Thymus (tissue), 11 donors: ENCODE measurements around the gene SEPTIN10. TPM values are rescaled to one million over a fixed set of nuclear protein-coding genes. Genes with fewer than 3 reads are reported as not detected.
"Not testable (repeated sequence)": the region's sequence is repeated elsewhere in the genome, so short reads cannot be mapped to it uniquely, and the experiment has no call there.

Experiments used
- DNase-seq, 9 donors: peaks; one replicate each; pipeline ENCODE4 v3.0.0-alpha.2; 2013; ENCODE audit warnings: low spot score in 9 of 9, low read depth in 6 of 9, missing footprints in 1 of 9
- H3K27ac ChIP-seq, 2 donors: one replicate each; pipeline ENCODE4 v1.5.1; 2013; ENCODE audit warnings: control low read depth in 1 of 2, low read depth in 1 of 2, low read length in 1 of 2, mild to moderate bottlenecking in 1 of 2, moderate library complexity in 1 of 2
- H3K27me3 ChIP-seq, 2 donors: one replicate each; pipeline ENCODE4 v1.5.1; 2013; ENCODE audit warnings: low read length in 1 of 2; ENCODE audit not compliant: control insufficient read depth in 2 of 2, insufficient read depth in 1 of 2
- H3K36me3 ChIP-seq, 2 donors: one replicate each; pipeline ENCODE4 v1.5.1; 2013; ENCODE audit warnings: low read length in 1 of 2, mild to moderate bottlenecking in 1 of 2, moderate library complexity in 1 of 2; ENCODE audit not compliant: control insufficient read depth in 2 of 2, insufficient read depth in 2 of 2
- H3K4me1 ChIP-seq, 2 donors: one replicate each; pipeline ENCODE4 v1.5.1; 2013; ENCODE audit warnings: low read length in 2 of 2; ENCODE audit not compliant: control insufficient read depth in 2 of 2, insufficient read depth in 2 of 2
- H3K4me3 ChIP-seq, 2 donors: one replicate each; pipeline ENCODE4 v1.5.1; 2013; ENCODE audit warnings: low read length in 2 of 2, control low read depth in 1 of 2, mild to moderate bottlenecking in 1 of 2
- H3K9me3 ChIP-seq, 2 donors: one replicate each; pipeline ENCODE4 v1.5.1; 2013; ENCODE audit warnings: low read length in 1 of 2, mild to moderate bottlenecking in 1 of 2; ENCODE audit not compliant: control insufficient read depth in 2 of 2, insufficient read depth in 1 of 2
- WGBS: extraction: QIAGEN DNeasy Blood & Tissue Kit; methylation state at CpG from one replicate; pipeline ENCODE4 v1.1.7; 2013; 5-methylcytosine and 5-hydroxymethylcytosine counted together
- polyA plus RNA-seq: library from polyadenylated mRNA; stranded (reverse); fragments of 200-250 nt; gene quantifications from one replicate; pipeline ENCODE4 v1.2.3, GENCODE V29; 2013
- total RNA-seq: library from RNA; stranded (reverse); fragments of 120-200 nt; gene quantifications from one replicate; pipeline ENCODE4 v1.2.4, GENCODE V29; 2013
- donor health status: healthy.

Gene SEPTIN10
- total and polyA plus RNA-seq, 2 donors = 27.3 to 42.4 TPM

GRCh38 chr2:109648041-109648527 is 34.3 kb upstream of the SEPTIN10 start:
- H3K4me1 ChIP-seq = peaks cover 0 to 7% of the 10 kb centered on the region in 2 donors
- no peaks in the 10 kb centered on the region for H3K27me3 ChIP-seq
- no peak for DNase-seq
- no peak overlapping the region for H3K27ac ChIP-seq
- H3K4me3 ChIP-seq = no peak overlapping the region
- 95% methylated on average over 8 of the region's 8 CpGs for WGBS
- no peaks in the 10 kb centered on the region for H3K36me3 ChIP-seq
- no peaks in the 10 kb centered on the region for H3K9me3 ChIP-seq

- DNase-seq = no peak
- Histone ChIP-seq H3K36me3 (no peaks in the 10 kb centered on the region), H3K27me3 (no peaks in the 10 kb centered on the region), H3K4me1 (peaks cover 0 to 7% of the 10 kb centered on the region in 2 donors), H3K9me3 (no peaks in the 10 kb centered on the region), H3K4me3 (no peak overlapping the region), H3K27ac (no peak overlapping the region)
- WGBS = 95% methylated on average over 7 of the region's 7 CpGs
Measured at GRCh38 chr2:109647636-109648035, 33.9 kb upstream of the SEPTIN10 start.

- Histone ChIP-seq H3K9me3 (no peaks in the 10 kb centered on the region), H3K27me3 (no peaks in the 10 kb centered on the region), H3K4me3 (no peak overlapping the region), H3K36me3 (no peaks in the 10 kb centered on the region), H3K4me1 (peaks cover 0 to 7% of the 10 kb centered on the region in 2 donors), H3K27ac (no peak overlapping the region)
- WGBS = 98% methylated on average over 8 of the region's 8 CpGs
- no peak for DNase-seq
Measured at GRCh38 chr2:109646961-109647360, 33.2 kb upstream of the SEPTIN10 start.

- Histone ChIP-seq H3K27me3 (no peaks in the 10 kb centered on the region), H3K36me3 (no peaks in the 10 kb centered on the region), H3K9me3 (no peaks in the 10 kb centered on the region), H3K4me3 (no peak overlapping the region), H3K27ac (no peak overlapping the region), H3K4me1 (peaks cover 0 to 7% of the 10 kb centered on the region in 2 donors)
- DNase-seq = no peak
- 98% methylated on average over 14 of the region's 14 CpGs for WGBS
Measured at GRCh38 chr2:109645412-109646184, 31.8 kb upstream of the SEPTIN10 start.

- Histone ChIP-seq H3K4me3 (no peak overlapping the region), H3K9me3 (no peaks in the 10 kb centered on the region), H3K27ac (peak overlapping the region in 1 of 2 donors; percentile 12), H3K27me3 (no peaks in the 10 kb centered on the region), H3K4me1 (peaks cover 0 to 7% of the 10 kb centered on the region in 2 donors), H3K36me3 (no peaks in the 10 kb centered on the region)
- 60% methylated on average over 12 of the region's 12 CpGs for WGBS
- no peak for DNase-seq
Measured at GRCh38 chr2:109644571-109645275, 31.0 kb upstream of the SEPTIN10 start.

- DNase-seq, H3K9me3 ChIP-seq, H3K27ac ChIP-seq, H3K4me1 ChIP-seq, H3K36me3 ChIP-seq, H3K27me3 ChIP-seq, H3K4me3 ChIP-seq: not testable (repeated sequence)
- 93% methylated on average over 9 of the region's 9 CpGs for WGBS
Measured at GRCh38 chr2:109640000-109640399, 26.2 kb upstream of the SEPTIN10 start.

- DNase-seq = no peak
- no peaks in the 10 kb centered on the region for H3K36me3 ChIP-seq
- WGBS = 87% methylated on average over 3 of the region's 3 CpGs
- no peaks in the 10 kb centered on the region for H3K9me3 ChIP-seq
- H3K27me3 ChIP-seq = no peaks in the 10 kb centered on the region
- H3K4me3 ChIP-seq = no peak overlapping the region
- H3K4me1 ChIP-seq = no peaks in the 10 kb centered on the region
- H3K27ac ChIP-seq = peak overlapping the region in 1 of 2 donors; percentile 78
Measured at GRCh38 chr2:109638795-109639194, 25.0 kb upstream of the SEPTIN10 start.

GRCh38 chr2:109637749-109638570 is 24.2 kb upstream of the SEPTIN10 start:
- no peaks in the 10 kb centered on the region for H3K27me3 ChIP-seq
- H3K27ac ChIP-seq = peak overlapping the region; percentile 18 to 78
- peak in 1 of 9 donors; percentile 22 for DNase-seq
- H3K36me3 ChIP-seq = no peaks in the 10 kb centered on the region
- H3K4me1 ChIP-seq = no peaks in the 10 kb centered on the region
- H3K9me3 ChIP-seq = no peaks in the 10 kb centered on the region
- 88% methylated on average over 9 of the region's 9 CpGs for WGBS
- H3K4me3 ChIP-seq = no peak overlapping the region
